HG02852 (cell line): Measurements from ENCODE around the gene PCSK6.
A peak's percentile ranks its signal among the peaks of the same experiment; 100 is the strongest.
"Not testable (repeated sequence)": the region's sequence is repeated elsewhere in the genome, so short reads cannot be mapped to it uniquely, and the experiment has no call there.

Source experiments
- ATAC-seq: cut with Tn5 transposase; IDR thresholded peaks from one replicate; pipeline ENCODE4 v1.9.1; 2021; ENCODE audit warnings: mild to moderate bottlenecking, moderate library complexity; ENCODE audit not compliant: unreplicated experiment

The PCSK6 gene

DNA sequence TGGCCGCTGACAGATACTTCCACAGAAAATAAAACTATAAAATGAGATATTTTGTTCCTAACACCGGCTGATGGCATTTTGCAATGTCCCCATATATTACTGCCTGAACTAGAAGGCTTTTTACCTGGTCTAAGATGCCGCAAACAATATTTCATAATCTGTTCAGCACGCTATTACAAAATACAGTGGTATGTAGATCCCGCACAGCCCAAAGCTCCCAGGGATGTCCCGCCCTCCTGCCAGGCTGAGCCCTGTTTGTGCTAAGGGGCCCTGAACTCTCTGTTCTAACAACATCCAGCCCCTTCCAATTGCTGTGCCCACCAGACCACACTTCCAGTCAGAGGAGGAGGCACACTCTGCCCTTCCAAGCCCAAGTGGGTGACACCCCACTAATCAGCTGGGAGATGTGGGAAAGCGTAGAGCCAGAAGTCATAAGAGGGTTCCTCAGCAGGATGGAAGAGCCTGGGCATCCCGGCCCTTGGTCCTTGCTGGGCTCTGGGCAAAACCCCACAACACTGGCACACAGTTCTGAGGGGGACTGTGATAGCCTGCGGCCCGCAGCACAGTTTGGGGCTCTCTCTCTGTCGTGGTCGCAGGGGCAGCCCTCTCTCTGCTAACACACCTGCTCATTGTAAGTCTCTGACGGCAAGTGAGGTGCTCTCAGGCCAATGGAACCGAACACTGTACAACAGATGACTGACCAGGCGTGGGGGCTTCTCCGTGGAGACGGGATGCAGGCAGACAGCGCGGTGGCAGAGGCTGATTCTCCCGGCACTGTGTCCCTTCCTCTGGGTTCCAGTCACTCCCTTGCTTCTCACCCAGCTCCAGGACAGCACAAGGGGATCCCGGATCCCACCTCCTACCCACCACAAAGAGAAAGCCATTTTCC, 55.2 kb downstream of the PCSK6 start:
- ATAC-seq = no peak

DNA sequence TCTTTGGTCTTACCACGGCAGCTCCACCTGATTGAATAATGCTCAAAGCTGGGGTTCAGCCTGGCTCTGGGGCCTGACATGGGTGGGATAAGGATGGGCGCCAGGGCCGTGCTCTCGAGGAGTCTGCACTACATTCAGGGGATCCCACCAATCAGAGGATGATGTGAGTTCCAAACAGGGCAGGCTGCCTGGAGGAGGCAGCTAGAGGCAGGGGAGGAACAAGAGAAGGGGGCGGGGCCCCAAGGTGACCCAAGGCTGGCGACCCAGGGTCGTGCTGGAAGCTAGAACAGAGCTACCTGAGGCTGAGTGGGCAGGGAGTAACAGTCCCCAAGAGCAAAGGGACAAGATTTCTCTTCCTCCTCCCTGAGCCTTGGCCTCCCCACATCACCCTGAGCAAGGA, 56.1 kb downstream of the PCSK6 start:
- no peak for ATAC-seq

DNA sequence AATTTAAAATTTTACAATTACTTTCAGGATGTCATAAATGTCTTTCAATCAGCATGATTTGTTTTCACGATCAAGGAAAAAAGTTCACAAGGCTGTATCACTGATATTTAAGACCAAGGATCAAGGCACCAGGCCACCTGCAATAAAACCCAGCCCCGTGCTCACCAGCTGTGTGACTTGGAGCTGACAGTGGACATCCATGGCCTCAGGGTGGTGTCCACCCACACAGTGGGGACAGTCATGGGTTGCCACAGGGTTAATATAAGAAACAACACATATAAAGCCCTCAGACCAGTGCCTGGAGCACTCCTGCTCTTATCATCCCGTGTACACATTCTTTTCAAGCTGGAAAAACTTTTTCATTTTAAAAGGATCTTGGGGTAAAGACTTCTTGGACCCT, 56.5 kb downstream of the PCSK6 start:
- ATAC-seq = no peak

DNA sequence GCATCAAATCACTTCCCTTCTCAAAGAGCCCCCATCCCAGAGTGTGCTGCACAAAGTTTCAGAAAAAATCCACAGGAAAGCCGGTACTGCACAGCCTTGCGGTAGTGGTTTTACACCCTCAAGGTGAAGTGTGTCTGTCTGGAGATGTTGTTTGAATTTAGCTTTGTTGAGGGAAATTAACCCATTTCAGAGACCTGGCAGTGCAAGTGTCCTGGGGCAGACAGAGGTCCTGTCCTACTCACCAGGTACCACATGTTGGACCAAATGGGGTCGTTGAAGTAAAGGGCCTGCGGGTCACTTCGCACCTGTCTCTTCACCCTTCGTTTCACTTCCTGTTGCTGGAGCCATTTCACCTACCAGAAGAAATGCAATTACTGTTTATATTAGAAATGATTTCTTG, 57.8 kb downstream of the PCSK6 start:
- no peak for ATAC-seq

DNA sequence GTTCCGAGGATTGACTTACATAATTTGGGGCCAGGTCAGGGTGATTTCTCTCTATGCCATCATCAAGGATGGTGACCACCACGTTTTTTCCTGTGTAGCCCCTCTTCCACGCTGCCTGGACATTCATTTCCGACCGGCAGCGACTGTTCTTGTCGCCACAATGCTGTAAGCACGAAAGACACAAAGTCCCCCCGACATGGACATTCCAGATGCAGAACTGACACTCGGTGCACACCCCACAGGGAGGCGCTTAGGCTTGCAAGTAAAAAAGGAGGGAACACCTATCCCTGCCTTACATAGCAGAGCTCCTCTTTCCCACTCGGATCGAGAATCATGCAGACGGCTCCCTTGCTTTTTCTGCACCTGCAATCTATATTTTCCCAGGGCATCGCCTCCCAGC, 58.2 kb downstream of the PCSK6 start:
- no peak for ATAC-seq

DNA sequence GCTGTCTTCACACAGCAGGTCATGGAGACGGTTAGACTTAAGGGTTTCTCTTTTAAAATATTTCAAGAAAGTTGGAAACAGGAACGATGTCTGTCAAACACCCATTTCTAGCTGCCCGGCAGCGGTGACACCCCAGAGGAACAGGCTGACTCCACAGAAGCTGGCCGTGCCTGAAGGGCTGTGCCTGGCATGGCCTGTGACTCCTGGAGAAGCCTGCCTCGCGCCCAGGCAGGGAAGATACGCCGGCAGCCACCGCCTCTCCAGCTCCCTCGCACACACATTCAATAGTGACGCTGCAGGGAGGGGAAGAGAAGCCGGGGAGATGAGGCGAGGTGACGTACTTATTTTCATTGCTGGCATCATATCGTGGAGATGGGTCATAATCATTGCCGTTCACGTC, 59.9 kb downstream of the PCSK6 start:
- ATAC-seq = no peak

DNA sequence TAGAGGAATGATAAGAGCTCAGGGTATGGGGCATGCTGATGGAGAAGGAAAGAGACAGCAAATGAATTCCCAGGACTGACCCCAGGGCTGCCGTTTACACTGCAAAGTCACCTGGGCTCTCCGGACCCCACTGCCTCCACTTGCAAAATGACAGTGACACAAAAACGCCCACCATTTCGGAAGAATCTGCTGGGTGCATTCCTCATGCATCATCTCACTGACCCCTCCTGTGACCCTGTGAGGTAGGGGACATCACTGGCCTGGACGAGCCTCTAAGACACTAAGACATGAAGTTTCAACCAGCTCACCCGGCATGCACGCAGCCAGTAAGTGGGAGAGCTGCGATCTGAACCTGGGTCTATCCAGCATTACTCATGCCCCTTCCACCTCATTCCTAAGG, 60.3 kb downstream of the PCSK6 start:
- ATAC-seq = no peak

DNA sequence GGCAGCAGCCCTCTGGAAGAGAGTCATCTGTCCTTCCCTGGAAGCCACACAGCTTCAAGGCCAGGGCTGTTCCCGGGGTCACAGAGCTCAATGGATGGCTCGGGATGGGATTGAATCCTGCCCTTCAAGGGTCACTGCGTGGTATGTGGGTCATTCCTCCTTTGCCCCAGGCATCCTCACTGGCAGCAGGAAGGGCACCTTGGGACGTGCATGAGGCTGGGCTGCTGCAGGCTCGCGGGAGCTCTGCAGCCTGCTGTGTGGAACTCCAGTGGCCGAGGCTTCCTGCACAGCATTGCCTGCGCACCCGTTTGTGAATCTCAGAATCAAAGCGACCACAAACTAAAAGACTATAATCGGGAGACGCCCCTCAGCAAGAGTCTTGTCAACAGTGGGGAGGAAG, 60.7 kb downstream of the PCSK6 start:
- ATAC-seq = no peak

DNA sequence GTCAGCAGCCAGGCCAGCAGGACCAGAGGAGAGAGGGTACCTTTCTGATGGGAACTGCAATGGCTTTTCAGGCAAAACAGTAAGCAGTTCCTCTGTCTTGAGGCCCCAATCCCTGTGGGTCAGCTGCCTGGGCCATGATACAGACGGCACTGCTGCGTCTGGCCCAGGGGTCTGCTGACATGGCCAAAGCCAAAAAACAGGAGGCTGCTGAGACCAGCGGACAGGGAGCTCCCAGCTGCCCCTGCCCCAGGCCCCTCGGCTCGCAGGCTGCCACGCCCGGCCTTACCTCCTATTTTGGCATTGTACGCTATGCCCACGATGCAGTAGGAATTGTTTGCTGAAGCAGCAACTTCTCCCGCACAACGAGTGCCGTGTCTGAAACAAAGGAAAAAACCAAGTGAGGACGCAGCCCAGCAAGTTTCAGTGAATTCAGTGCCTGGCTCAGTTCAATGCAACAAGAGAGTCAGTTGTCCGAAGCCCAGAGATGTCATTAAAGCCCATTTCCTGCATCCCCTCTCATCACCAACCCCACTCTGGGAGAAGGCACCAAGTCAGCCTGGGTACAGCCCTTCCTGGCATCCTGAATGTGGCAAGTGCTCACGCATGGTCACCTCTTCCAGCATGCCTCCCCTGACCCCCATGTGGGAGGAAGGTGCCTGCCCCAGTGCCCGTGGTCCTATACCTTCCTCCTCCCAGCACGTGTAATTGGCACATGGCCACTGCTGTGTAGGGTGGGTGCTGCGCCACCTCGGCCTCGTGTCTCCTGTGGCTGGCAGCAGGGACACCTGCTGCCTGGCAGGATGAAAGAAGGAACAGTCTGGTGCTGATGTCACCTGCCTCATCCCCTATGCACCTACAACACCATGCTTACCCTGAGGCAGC, 61.7 kb downstream of the PCSK6 start:
- ATAC-seq = no peak

DNA sequence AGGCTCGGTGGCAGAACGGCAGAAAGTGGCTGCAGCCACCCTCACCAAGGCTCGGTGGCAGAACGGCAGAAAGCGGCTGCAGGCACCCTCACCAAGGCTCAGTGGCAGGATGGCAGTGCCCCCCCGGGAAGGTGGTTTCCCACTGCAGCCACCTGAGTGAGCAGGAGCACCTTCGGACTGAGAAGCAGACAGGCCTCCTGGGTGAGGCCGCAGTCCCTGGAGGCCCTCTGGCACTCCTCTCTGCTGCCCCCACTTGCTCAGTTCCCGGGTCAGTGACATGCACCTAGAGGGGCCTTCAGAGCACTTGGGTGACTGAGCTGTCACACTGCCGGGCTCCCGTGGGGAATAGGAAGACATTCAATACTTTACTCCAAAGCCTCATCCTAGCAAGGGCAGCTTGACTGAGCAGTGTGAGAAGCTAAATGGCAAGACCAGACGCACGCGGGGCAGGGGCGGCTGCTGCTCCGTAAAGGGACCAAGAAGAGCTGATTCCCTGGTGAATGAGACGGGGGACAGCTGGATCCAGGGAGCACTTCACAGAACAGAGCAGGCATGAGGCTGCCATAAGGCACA, 62.7 kb downstream of the PCSK6 start:
- ATAC-seq = no peak

DNA sequence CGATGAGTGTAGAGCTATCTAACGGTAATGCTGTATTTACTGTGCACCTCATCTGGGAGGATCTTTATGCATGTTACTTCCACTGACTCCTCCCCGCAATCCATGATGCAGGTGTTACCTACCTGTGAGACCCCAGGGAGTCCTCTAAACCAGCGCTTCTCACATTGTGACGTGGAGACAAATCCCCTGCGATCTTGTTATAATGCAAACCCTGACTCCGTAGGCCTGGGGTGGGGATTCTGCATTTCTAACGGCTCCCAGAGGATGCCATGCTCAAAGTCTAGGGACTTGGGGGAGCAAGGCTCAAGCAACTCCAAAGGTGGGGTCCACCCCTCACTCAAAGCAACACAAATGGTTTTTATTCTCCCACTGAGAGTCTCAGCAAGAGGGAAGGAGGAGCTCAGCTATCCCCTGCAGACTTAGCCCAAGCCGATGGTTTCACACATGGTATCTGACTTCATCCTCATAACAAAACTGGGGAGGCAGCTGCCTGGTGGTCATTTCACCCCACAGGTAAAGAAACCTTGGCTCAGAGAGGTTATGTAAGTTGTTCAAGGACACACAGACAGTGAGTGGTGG, 63.6 kb downstream of the PCSK6 start:
- no peak for ATAC-seq

DNA sequence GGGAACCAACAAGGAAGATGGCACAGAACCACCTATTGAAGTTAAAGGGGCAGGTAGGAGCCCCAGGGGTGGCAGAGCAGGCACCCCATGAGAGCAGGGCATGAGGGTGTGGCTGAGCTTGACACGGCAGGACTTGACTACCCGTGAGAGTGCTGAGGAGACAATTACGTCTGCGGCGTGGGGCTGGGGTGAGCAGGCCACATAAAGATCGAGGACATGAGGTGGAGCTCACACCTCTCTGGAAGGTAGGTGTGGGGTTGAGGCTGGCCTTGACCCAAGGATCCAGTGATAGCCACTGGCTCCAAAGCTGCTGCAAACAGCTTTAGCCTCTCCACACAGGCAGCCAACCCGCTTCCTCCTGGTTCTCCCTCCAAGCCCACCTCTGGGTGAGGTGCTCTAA, 64.5 kb downstream of the PCSK6 start:
- ATAC-seq = no peak

DNA sequence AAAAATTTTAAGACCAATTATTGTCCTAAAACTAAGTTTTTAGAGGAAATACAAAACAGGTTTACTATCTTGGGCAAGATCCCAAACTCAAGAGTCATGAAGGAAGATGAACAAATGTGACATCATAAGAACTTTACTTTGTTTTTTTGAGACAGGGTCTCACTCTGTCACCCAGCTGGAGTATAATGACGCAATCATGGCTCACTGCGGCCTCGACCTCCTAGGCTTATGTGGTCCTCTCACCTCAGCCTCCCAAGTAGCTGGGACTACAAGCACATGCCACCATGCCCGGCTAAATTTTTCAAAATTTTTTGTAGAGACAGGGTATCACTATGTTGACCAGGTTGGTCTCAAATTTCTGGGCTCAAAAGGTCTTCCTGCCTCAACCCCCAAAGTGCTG, 69.3 kb downstream of the PCSK6 start:
- ATAC-seq = no peak

DNA sequence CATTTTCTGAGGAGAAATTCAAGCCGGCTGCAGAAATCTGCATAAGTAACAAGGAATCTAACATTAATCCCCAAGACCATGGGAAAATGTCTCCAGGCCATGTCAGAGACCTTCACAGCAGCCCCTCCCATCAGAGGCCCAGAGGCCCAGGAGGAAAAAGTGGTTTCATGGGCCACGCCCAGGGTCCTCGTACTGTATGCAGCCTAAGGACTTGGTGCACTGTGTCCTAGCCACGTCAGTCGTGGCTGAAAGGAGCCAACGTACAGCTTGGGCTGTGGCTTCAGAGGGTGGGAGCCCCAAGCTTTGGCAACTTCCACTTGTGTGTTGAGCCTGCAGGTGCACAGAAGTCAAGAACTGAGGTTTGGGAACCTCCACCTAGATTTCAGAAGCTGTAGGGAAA, 73.0 kb downstream of the PCSK6 start:
- not testable (repeated sequence) for ATAC-seq

DNA sequence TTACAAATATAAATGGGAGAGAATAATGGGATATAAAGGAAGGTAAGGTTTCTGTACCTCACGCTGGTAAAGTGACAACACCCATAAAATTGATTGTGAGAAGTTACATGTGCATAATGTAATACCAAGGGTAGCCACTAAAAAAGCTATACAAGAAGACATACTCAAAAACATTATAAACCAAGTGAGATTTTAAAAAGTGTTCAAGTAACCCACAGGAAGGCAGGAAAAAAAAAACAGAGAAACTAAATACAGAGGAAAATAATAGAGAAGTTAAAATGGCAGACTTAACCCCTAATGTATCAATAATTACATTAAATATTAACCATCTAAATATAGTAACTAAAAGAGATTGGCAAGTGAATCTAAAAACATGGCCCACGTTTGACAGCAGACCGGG, 76.3 kb downstream of the PCSK6 start:
- no peak for ATAC-seq

DNA sequence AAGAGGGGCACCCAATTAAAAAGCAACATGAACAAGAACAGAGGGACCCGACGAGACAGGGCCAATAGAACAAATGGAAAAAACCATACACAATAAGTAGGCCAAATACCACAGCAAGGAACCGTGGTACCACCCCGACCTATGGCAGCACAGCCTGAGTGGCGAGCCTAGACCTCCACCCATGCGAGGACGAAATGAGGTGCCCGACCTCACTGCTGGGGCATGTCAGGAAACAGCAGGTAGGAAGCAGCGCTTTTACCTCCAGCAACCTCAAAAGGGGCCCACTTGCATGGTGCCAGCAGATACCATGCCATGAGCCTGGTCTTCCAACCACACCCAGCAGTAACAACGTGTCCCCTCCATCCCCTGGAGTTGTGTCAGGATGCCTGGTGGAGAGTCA, 77.9 kb downstream of the PCSK6 start:
- ATAC-seq = no peak

DNA sequence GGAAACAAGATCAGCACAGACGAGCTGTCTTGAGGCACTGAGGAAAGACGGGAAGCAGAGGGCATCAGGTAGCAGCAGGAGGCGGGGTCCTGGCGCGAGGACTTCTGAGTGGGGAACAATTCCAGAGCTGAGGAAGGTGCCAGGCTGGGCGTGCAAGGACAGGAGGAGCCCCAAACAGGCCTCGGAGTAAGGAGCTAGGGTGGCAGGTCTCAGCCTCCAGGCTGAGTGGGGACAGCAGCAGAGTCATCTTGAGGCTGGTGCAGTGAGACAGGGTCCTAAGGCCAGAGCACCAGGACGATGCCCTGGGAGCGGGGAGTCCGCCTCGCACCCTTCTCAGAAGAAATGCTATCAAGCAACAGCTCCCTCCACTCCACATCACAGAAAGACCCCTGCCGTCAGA, 78.4 kb downstream of the PCSK6 start:
- no peak for ATAC-seq

DNA sequence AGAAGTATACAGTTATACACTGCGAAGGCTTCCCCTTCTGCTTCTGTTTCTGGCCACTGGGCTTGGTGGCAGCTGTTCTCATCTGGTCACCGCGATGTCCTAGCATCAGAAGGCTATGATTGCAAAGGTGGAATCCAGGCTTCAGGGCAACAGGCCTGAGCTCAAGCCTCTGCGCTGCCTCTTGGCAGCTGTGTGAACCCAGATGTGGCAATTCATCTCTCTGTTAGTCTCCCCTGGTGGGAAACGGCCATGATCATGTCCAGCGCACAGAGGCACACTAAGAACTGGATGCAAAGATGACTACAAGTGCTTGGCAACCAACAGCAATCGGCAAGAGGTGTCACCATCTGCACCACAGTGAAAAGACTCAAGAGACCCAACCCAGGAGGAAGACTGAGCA, 78.9 kb downstream of the PCSK6 start:
- ATAC-seq = no peak

DNA sequence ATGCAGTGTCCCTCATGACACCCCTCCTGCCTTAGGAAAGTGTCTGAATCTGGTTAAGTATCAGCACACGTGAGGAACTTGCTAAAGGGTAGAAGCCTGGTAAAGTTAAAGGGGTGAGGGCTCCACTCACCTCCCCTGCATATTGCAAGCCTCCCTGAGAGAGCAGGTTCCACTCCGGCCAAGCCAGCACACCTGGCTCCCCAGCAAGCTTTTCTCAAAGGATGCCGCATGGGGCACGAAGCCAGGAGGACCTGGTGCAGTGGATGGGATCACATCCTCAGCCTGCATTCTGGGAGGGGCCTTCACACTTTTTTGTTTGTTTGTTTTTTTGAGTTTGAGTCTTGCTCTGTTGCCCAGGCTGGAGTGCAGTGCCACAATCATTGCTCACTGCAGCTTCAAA, 79.9 kb downstream of the PCSK6 start:
- ATAC-seq = no peak

DNA sequence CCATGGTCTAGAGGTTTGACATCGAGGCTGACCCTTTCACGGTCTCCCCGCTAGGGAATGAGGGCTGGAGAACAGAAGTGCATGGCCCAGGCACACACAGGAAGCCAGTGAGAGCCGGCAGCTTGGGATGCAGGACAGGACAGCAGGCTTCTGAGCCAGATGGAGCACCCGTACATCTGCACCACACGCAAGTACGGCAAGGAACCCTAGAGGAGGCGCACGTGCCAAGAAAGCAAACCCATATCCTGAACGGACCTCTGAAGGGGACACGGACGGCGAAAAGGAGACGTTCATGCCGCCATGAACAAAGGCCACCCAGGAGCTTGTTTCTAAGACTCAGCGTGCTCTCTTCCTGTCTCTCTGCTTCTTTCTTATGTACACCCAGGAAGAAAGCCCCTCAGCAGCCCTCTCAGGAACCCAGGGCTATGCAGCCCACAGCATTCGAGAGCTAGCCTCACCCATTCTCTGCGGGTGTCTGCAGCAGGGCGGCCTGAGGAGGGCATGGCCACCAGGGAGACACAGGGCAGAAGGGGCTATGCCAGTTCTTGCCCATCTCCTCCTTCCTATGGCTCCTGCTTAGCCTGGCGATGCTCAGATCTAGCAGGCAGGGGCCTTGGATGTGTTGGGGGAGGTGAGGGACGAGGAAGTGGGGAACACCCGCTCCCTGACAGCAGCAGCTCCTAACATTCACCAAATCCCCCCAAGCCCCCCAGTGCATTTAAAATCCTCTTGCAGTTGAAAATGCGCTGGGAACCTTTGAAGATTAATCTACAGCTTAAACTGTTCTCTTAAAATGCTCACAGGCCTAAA, 81.3 kb downstream of the PCSK6 start:
- no peak for ATAC-seq

DNA sequence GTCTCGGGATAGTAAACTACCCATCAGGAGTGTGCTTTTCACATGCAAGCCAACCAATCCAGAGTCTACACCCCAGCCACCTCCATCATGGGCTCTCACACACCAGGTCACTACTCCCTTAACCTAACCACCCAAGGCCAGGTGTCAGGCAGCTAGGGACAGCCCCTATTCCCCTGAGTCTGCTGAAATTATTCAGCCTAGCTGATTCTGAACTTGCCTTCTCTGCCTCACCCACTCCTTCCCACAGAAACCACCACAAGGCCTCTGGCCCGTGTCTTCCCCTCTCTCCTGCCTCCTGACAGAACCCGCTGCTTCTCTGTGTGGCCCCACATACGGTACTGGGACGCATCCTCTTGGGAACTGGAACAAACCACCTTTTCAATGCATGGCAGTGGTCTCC, 82.1 kb downstream of the PCSK6 start:
- peak; percentile 100 for ATAC-seq
